ENCODE results near the gene GALNT2. TPM values are rescaled to one million over a fixed set of nuclear protein-coding genes. Genes with fewer than 3 reads are reported as not detected.

The GALNT2 gene
- total RNA-seq, 1 donor from 2014 or later = 62.8 TPM

DNA sequence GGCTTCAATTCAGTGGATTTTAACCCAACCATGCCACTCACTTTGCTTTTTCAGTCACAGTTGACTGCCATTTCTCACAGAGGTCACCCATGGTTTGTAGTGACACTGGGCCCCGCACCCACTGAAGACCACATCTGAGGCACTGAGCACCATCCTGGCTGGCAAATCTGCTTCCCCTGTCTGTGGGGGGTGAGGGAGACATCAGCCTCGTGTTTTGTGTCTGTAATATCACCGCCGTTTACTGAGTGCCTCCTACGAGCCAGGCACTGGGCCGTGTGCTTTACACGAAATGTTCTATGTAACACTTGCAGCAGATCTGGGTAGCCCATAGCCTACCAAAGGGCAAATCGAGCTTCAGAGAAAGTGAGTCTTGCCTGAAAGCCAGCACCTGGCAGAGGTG lies 197.3 kb downstream of the GALNT2 start:
- DNase-seq (ENCODE audit: low spot score in 2 of 2) (no peak), FAIRE-seq (no peak)

DNA sequence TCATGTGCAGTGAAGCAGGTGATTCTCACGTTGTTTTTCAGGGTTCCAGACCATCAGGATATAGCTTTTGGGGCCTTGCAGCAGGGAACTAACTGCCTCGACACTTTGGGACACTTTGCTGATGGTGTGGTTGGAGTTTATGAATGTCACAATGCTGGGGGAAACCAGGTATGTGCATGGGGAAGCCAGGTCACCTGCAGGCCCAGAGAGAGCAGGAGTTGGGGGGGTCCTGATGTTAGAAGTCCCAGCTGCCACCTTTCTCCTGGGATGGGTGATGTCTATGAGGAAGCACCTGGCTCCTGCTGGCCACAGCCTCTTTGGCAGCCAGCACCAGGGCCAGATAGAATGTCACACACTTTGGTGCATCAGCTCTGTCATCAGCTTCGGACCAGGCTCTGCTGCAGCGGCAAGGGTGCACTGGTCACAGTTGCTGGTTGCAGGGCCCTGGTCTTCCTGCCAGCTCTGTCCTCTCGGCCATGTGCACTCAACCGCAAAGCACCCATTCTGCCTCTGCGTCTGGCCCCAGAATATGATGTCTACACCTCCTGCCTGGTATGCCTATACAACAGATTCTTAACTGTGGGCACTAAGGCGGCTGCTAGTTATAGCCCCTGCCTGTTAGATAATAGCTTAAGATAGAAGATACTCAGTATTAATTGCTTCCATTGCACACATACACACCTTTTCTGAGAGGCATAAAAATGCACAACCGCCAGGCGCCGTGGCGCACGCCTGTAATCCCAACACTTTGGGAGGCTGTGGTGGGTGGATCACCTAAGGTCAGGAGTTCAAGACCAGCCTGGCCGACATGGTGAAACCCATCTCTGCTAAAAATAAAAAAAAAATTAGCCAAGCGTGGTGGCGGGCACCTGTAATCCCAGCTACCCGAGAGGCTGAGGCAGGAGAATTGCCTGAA lies 198.4 kb downstream of the GALNT2 start:
- DNase-seq (ENCODE audit: low spot score in 2 of 2) (no peak), FAIRE-seq (no peak)

DNA sequence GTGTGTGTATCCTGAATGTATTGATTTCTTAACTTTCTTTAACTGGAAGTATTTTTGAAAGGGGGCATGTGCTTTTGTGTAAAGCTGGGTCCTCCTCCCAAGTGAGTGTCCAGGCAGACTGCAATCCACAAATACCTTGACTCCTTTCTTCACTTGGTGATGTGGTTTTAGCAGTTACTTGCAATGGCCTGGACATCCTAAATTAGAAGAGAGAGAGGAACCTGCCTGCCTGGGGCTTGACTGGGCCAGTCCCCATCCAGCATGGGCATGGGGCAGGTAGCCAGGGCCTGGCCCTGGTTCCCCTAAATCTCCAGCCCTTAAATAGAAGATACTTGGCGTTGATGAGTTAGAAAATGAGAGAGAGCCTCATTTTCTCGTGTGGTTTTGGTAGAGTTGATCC lies 199.4 kb downstream of the GALNT2 start:
- no peak for FAIRE-seq
- no peak for DNase-seq (ENCODE audit: low spot score in 2 of 2)

DNA sequence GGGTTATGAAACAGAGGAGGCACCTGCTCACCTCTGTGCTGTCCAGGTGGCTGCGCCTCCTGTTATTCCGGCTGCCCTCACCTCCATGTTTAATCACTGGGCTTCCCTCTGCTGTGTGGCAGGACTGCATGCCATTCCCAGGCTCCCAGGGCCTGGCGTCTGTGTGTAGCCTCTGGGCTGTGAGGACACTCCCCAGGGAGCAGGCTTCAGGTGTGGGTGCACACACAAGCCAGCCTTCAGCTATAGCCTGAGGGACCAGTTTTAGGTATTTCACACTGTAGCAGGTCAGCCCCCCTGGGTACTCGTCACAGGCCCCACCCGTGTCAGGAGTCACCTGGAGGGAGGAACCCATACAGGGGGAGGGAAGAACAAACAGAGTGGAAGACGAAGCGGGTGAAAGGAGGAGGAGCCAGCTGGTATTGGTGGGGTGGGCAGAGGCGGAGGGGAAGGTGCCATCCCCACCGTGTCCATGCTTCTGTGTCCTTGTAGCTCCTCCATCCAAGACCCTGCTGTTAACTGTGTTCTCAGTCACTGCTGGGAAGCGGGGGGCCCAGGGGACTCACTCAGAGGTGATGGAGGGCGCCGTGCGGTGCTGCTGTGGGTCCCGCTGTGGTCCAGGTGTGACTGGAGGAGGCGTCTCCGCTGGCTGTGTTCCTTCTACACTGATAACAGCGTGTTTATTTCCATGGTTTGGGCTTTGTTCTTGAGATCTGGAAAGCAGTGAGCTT lies 200.5 kb downstream of the GALNT2 start:
- DNase-seq (ENCODE audit: low spot score in 2 of 2) = no peak
- FAIRE-seq = no peak

DNA sequence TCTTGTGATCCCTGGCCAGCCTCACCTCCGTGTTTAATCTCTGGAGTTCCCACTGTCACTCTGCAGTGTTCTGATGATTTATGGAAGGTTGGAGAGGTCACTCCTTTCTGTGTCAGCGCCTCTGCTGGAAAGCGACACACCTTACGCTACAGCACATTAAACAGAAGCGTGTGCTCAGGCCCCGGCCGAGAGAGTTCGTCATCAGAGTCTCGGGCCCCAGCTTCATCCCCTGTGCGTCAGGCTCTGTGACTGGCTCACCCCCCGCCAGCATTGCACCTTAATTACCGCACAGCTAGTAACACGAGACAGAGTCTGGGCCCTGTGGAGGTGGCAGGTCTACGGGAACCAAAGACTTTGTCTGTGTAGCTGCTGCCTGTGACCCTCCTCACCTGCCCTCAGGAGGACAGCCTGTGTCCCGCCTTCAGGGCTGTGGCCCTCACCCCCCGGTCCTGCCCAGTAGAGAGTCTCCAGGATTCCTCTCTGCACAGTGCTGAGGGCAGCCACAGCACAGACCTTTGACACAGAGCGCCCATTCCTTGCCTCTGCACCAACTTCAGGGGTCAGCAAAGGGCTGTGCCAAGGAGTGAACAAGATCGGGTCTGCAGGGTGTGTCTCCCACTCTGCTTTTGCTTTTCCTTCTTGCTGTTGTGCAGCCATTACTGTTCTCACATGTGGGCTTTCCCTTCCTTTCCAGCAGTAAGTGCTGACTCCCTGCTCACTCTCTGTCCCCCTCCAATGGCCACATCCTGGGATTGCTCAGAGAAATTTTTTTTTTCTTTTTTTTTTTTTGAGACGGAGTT lies 201.5 kb downstream of the GALNT2 start:
- DNase-seq (ENCODE audit: low spot score in 2 of 2) = peak; percentile 54 to 77
- FAIRE-seq = peak; percentile 13

DNA sequence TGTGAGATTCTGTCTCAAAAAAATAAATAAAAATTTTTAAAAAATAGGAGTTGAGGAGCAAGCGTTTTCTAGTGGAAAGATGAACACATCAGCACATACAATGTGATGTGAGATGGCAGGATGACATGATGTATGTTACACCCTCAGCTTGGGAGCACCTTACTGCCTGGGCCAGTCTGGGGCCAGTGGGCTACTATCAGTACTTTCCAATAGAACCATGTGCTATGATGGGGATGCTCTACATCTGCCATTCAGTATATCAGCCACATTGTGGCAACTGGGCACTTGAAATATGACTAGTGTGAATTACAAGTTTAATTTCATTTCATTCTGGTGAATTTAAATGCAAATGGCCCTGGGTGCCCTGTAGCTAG lies 203.1 kb downstream of the GALNT2 start:
- FAIRE-seq = no peak

DNA sequence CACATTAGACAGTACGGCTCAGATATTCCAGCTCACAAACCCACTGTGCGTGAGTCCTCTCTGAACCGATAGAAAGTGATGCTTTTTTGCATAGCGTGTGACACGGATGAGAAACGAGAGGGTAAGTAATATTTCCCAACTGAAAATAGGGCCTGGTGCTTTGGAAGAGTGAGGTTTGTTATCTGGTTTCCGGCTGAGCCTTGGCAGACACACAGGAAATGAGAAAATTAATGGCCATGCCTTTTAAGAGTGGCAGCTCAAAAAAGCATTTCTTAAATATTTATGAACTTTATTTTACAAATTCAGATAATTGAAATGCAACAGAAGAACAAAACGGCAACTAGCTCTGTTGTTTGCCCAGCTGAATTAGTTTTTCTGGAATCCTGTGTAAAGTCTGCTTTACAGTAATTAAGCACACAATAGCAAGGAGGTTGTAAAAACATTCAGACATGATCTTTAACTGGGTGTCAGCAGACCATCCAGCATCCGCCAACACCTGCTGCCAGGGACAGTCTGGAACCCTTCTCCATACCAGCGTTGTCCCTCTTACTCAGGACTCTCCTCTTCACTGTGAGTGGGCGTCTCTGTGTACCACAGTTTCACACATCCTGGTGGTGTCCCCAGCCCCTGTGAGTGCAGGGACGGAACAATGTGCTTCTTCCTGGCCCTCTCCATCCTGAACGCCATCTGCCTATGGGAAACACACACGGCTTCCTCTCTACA lies 203.7 kb downstream of the GALNT2 start:
- DNase-seq (ENCODE audit: low spot score in 2 of 2) = no peak
- FAIRE-seq = no peak

More for the DNA sequence above, 203.1 kb downstream of the GALNT2 start:
- no peak for DNase-seq (ENCODE audit: low spot score in 2 of 2)

DNA sequence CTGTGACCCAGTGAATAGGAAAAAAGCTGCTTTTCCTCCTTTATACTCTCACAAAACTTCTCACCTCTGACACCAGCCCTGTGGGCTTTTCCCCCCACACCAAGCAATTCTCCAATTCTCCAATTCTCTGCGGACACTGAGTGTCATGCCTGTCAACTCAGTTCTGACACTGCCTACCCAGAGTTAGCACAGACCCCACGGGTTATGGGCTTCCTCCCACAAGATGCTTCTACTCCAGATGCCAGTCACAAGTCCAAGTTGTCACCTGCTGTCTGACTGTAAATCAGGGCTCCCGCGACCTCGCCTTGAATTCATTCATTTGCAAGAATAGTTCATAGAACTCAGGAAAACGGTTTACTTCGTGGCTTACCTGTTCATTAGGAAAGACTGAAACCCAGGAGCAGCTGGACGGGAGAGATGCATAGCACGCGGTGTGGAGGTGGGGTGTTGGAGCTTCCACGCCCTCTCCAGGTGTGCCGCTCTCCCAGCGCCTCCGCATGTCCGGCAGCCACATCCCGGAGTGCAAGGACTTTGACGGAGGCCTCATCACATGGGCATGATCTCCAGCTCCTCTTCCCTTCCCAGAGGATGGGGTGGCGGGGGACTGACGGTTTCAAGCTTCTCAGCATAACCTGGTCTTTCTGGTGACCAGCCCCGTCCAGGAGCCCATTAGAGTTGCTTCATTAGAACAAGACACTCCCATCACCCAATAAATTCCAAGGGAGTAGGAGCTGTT lies 204.4 kb downstream of the GALNT2 start:
- no peak for FAIRE-seq
- no peak for DNase-seq (ENCODE audit: low spot score in 2 of 2)

DNA sequence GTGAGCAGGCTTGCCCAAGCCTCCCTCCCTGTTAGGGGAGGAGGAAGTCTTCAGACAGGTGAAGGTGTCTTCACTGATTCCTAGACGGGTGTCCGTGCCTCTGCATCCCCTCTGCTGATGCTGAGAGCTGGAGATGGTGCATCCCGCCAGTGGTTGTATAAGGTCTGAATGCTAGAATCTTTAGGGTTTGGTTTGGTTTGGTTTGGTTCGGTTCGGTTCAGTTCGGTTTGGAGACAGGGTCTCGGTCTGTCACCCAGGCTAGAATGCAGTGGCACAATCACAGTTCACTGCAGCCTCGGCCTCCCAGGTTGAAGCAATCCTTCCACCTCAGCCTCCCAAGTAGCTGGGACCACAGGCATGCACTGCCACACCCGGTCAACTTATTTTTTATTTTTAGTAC lies 205.5 kb downstream of the GALNT2 start:
- DNase-seq (ENCODE audit: low spot score in 2 of 2) (no peak), FAIRE-seq (no peak)

DNA sequence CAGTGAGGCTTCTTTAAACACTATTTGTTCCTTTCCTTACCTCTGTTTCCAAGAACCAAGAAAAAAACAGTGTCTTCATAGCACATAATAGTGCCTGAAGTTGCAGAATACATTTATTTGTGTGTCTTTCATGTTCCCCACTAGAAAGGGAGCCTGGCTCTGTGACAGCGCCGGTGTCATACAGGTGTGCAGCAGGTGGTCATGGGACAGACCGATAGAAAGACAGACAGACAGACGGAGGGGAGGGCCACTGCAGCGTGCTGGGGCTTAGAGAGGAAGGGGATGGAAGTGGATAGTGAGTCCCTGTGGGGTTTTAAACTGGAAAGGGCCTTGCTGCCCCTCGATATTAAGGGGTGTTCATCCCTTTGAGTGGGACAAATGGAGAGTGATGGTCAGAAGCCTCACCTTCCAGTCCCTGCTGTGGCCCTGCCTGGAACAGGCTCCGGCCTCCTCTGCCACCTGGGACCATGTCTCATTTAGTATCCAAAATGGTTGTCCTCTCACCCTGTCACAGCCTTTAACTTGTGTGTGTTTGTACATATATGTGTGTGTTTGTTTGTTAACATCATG lies 206.2 kb downstream of the GALNT2 start:
- no peak for DNase-seq (ENCODE audit: low spot score in 2 of 2)
- no peak for FAIRE-seq

DNA sequence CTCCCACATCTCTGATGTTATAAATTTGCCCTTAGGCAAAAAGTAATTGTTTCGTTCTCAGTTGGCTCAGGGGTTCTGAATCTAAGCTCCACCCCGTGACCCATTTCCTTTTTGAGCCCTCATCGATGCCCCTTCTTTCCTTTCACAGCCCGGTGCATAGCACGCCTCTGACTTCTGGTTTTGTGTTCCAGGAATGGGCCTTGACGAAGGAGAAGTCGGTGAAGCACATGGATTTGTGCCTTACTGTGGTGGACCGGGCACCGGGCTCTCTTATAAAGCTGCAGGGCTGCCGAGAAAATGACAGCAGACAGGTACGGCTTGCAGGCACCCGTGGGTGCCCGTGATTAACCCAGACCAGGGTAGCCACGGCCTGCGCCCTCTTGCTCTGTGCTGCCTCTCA lies 207.2 kb downstream of the GALNT2 start:
- FAIRE-seq = no peak

DNA sequence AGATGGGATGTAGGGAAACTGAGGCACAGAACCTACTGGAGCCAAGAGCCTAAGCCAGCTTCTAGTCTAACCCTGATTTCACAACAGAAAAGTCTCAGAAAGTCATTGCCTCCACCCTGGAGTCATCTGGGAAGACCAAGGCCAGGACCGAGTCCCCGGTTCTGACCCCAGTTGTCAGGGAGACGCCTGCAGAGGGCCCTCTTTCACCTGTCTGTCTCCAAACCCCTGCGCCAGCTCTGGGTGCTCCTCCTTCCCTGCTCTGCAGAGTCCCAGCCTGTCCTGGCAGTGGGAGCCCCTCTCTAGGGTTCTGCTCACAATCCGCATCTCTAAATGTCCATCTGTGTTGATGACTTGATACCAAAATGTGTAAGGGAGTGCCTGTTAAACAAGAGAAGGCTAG lies 209.4 kb downstream of the GALNT2 start:
- DNase-seq (ENCODE audit: low spot score in 2 of 2) (no peak), FAIRE-seq (no peak)

More for the DNA sequence above, 207.2 kb downstream of the GALNT2 start:
- no peak for DNase-seq (ENCODE audit: low spot score in 2 of 2)

DNA sequence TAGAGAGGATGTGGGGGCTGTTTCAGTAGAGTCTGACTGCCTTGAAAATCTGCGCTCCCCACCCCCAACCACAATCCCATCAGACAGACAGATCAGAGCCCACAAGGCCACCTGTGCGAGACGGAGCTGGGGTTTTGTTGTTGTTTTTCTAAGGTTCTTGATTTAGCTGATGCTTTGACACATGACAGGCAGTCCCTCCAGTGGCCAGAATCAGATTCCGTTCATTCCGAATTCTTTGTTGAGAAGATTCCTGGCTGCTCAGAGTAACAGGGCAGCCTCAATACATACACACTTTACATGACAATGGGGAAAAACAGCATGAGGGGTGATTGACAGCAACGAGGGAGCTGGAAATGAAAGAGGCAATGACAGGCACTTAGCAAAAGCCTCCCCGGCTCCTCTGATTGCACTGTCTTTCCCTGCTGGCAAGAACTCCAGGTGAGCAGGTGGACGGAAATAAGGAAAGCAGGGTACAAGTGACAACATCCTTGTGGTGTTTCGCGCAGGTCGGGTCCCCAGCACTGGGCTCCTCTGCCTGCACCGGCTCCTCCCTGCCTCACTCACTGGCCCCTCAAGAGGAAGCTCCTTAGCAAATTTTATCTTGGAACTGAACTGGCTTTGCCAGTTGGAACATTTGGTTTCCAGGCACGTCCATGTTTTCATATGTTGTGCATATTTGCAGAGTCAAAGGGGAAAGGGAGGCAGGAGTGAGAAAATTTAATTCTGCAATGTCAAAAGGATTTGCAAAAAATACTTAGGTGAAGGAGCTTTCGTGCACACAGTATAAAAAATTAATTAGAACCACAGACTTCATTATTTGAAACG lies 210.4 kb downstream of the GALNT2 start:
- FAIRE-seq (no peak), DNase-seq (ENCODE audit: low spot score in 2 of 2) (no peak)

DNA sequence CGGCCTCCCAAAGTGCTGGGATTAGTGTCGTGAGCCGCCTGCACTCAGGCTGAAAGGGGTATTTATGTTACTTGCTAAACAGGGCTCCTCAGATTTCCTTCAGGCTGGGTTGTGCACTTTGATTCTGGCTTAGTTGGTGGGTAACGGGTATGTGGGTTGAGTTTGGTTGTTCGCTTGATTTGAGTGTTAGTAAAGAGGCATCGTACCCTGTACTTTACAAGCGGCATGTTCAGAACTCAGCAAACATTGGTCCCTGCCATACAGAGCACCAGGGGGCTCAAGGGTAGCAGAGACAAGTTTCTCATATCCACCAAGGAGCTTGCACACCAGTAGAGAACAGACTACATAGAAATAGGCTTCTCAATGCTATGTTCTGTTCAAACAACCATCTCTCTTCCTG lies 211.3 kb downstream of the GALNT2 start:
- no peak for FAIRE-seq
- DNase-seq (ENCODE audit: low spot score in 2 of 2) = no peak

DNA sequence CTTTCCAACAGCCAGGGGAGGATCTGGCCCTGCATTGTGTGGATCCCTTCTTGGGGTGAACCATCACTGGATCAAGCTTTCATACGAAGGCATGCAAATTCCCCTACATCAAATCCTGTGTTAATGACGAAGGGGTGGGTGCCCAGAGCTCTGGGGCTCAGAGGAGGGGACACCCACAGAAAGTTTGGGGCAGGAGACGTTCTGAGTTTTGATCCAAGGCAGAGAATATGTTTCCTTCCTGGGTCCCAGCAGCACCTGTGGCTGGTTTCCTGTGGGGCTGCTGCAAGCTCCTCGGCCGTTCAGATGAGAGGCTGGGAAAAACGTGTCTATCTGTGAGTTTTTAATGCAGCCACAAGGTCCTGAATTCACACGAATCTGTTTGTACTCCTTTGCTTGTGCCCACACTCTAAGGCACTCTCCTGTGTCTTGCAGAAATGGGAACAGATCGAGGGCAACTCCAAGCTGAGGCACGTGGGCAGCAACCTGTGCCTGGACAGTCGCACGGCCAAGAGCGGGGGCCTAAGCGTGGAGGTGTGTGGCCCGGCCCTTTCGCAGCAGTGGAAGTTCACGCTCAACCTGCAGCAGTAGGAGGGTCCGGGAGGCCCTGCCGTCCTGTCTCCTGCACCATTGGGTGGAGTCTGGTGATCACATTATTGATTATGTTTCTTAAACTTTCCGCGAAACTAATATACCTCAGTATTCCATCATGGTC lies 212.0 kb downstream of the GALNT2 start:
- FAIRE-seq (no peak), DNase-seq (ENCODE audit: low spot score in 2 of 2) (no peak)

DNA sequence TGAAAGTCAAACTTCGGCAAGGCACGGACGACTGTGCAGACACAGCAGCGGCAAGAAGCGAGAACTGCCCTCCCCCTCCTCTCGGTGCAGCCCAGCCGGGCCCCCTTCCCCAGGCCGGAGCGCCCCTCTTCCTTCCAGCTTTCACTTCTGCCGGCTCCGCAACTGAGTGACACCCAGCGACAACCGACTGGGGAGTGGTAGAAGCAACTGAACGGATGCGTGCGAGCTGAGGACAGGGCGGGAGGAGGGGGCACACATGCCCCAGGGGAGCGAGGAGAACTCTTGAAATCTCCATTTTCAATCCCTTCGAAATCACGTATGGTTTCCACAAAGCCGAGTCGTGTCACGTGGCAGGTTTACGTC lies 212.5 kb downstream of the GALNT2 start:
- DNase-seq (ENCODE audit: low spot score in 2 of 2) (no peak), FAIRE-seq (no peak)

DNA sequence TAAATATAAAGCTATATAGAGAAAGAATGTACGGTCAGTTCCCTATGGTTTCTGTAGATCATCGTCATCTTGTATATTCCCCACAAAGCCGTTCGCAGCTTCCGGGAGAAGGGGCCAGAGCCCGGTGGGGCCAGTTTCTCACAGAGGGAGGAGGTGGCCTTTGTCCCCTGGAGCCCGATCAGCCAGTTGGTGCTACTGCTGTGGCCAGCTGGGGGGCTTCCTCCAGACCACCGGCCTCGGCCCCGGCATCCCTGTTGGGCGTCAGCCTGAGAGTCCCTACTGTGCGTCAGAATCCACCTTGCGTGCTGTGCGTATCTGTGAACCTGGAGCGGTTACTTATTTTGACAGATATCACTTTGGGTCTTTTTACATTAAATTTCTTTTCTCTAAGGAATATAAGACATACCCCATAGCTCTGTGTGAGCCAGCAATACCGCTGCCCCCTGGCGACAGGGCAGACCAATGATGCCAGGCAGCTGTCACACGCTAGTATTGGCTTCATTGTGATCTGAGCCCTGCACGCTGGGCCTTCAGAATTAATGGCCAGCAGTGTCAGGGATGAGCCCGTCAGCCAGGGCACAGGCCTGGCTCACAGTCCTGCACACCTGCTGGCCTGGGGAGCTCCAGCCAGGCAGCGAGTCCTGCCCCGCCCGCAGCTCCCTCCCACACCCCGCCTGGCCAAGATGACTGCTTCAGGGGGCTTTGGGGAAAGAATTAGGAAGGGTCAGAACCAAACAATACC lies 213.2 kb downstream of the GALNT2 start:
- DNase-seq (ENCODE audit: low spot score in 2 of 2) (no peak), FAIRE-seq (no peak)
